ENCODE data around the gene TFPT. TPM values are rescaled to one million over a fixed set of nuclear protein-coding genes. Genes with fewer than 3 reads are reported as not detected.

Gene TFPT
- total RNA-seq, 1 donor from 2014 or later, result 25.2 TPM

- Histone ChIP-seq H3K79me2 (ENCODE audit: insufficient read depth, low read length) (no peaks in the 10 kb centered on the region), H3K9ac (ENCODE audit: low read length) (no peak within 1 kb of the TSS), H2AFZ (ENCODE audit: low read depth, low read length) (no peak within 1 kb of the TSS), H4K20me1 (ENCODE audit: insufficient read depth, low read length) (no peaks in the 10 kb centered on the region), H3K9me3 (ENCODE audit: insufficient read depth, low read depth, low read length) (peaks cover 9% of the 10 kb centered on the region), H3K4me1 (ENCODE audit: insufficient read depth, low read length) (no peaks in the 10 kb centered on the region), H3K4me3 (ENCODE audit: insufficient read depth, low read depth, low read length) (no peak within 1 kb of the TSS), H3K4me2 (ENCODE audit: low read length) (no peak within 1 kb of the TSS), H3K36me3 (ENCODE audit: insufficient read depth, low read length) (no peaks in the 10 kb centered on the region), H3K27ac (ENCODE audit: low read depth, low read length) (no peak within 1 kb of the TSS), H3K27me3 (ENCODE audit: insufficient read depth, low read length) (no peaks in the 10 kb centered on the region)
- TF ChIP-seq EZH2 (IDR thresholded peaks at IDR 0.05; ENCODE audit: insufficient read depth, low read length) (no peak), CTCF (IDR thresholded peaks at IDR 0.05; ENCODE audit: insufficient read depth, low read depth, low read length) (no peak)
- Mint-ChIP-seq H3K4me3 (ENCODE audit: unreplicated experiment) (no peak within 1 kb of the TSS), H3K27me3 (ENCODE audit: low read depth, unreplicated experiment) (peaks cover 8% of the 10 kb centered on the region), H3K36me3 (ENCODE audit: low read depth, unreplicated experiment) (no peaks in the 10 kb centered on the region), H3K9me3 (ENCODE audit: unreplicated experiment) (peaks cover 4% of the 10 kb centered on the region), H3K27ac (ENCODE audit: unreplicated experiment) (no peak within 1 kb of the TSS), H3K4me1 (ENCODE audit: low read depth, unreplicated experiment) (no peaks in the 10 kb centered on the region)
- FAIRE-seq, result no peak
- DNase-seq (ENCODE audit: low read depth), result no peak
Measured at GRCh38 chr19:54081032-54081431, 34.4 kb downstream of the TFPT start, which contains the start of gene TARM1. Gene TARM1 (minus strand): TSS chr19:54081365. CDS start chr19:54081340, 25 bp downstream.

GRCh38 chr19:54077334-54077733, 38.1 kb downstream of the TFPT start:
- DNase-seq (ENCODE audit: low read depth) (no peak), FAIRE-seq (no peak)
- Histone ChIP-seq H3K4me3 (ENCODE audit: insufficient read depth, low read depth, low read length) (no peak overlapping the region), H3K36me3 (ENCODE audit: insufficient read depth, low read length) (no peaks in the 10 kb centered on the region), H3K9ac (ENCODE audit: low read length) (no peak overlapping the region), H3K4me1 (ENCODE audit: insufficient read depth, low read length) (no peaks in the 10 kb centered on the region), H2AFZ (ENCODE audit: low read depth, low read length) (no peak overlapping the region), H3K27ac (ENCODE audit: low read depth, low read length) (no peak overlapping the region), H3K4me2 (ENCODE audit: low read length) (no peak overlapping the region), H3K79me2 (ENCODE audit: insufficient read depth, low read length) (no peaks in the 10 kb centered on the region), H3K27me3 (ENCODE audit: insufficient read depth, low read length) (no peaks in the 10 kb centered on the region), H3K9me3 (ENCODE audit: insufficient read depth, low read depth, low read length) (peaks cover 6% of the 10 kb centered on the region), H4K20me1 (ENCODE audit: insufficient read depth, low read length) (no peaks in the 10 kb centered on the region)
- Mint-ChIP-seq H3K27me3 (ENCODE audit: low read depth, unreplicated experiment) (peaks cover 8% of the 10 kb centered on the region), H3K36me3 (ENCODE audit: low read depth, unreplicated experiment) (peaks cover 1% of the 10 kb centered on the region), H3K27ac (ENCODE audit: unreplicated experiment) (no peak overlapping the region), H3K9me3 (ENCODE audit: unreplicated experiment) (peaks cover 4% of the 10 kb centered on the region), H3K4me1 (ENCODE audit: low read depth, unreplicated experiment) (no peaks in the 10 kb centered on the region), H3K4me3 (ENCODE audit: unreplicated experiment) (no peak overlapping the region)
- TF ChIP-seq CTCF (IDR thresholded peaks at IDR 0.05; ENCODE audit: insufficient read depth, low read depth, low read length) (no peak), EZH2 (IDR thresholded peaks at IDR 0.05; ENCODE audit: insufficient read depth, low read length) (no peak)

GRCh38 chr19:54074851-54075250, 40.6 kb downstream of the TFPT start:
- no peak overlapping the region for H3K27ac Mint-ChIP-seq (ENCODE audit: unreplicated experiment)
- no peak for TF ChIP-seq CTCF (IDR thresholded peaks at IDR 0.05; ENCODE audit: insufficient read depth, low read depth, low read length)
- no peak for TF ChIP-seq EZH2 (IDR thresholded peaks at IDR 0.05; ENCODE audit: insufficient read depth, low read length)
- H3K9me3 Mint-ChIP-seq (ENCODE audit: unreplicated experiment), result no peaks in the 10 kb centered on the region
- no peaks in the 10 kb centered on the region for H3K4me1 ChIP-seq (ENCODE audit: insufficient read depth, low read length)
- H3K79me2 ChIP-seq (ENCODE audit: insufficient read depth, low read length), result no peaks in the 10 kb centered on the region
- H3K4me3 ChIP-seq (ENCODE audit: insufficient read depth, low read depth, low read length), result no peak overlapping the region
- peaks cover 12% of the 10 kb centered on the region for H3K27me3 Mint-ChIP-seq (ENCODE audit: low read depth, unreplicated experiment)
- no peak overlapping the region for H2AFZ ChIP-seq (ENCODE audit: low read depth, low read length)
- peaks cover 1% of the 10 kb centered on the region for H3K36me3 Mint-ChIP-seq (ENCODE audit: low read depth, unreplicated experiment)
- H3K4me1 Mint-ChIP-seq (ENCODE audit: low read depth, unreplicated experiment), result no peaks in the 10 kb centered on the region
- H3K27ac ChIP-seq (ENCODE audit: low read depth, low read length), result no peak overlapping the region
- H3K27me3 ChIP-seq (ENCODE audit: insufficient read depth, low read length), result no peaks in the 10 kb centered on the region
- DNase-seq (ENCODE audit: low read depth) (no peak), FAIRE-seq (no peak)
- no peaks in the 10 kb centered on the region for H3K36me3 ChIP-seq (ENCODE audit: insufficient read depth, low read length)
- H3K9ac ChIP-seq (ENCODE audit: low read length), result no peak overlapping the region
- H4K20me1 ChIP-seq (ENCODE audit: insufficient read depth, low read length), result no peaks in the 10 kb centered on the region
- no peak overlapping the region for H3K4me2 ChIP-seq (ENCODE audit: low read length)
- no peaks in the 10 kb centered on the region for H3K9me3 ChIP-seq (ENCODE audit: insufficient read depth, low read depth, low read length)
- H3K4me3 Mint-ChIP-seq (ENCODE audit: unreplicated experiment), result no peak overlapping the region
